HG02588 (cell line): ENCODE results near the gene TMEM175.

Experiments used
- ATAC-seq: cut with Tn5 transposase; IDR thresholded peaks from one replicate; pipeline ENCODE4 v1.9.1; 2021; ENCODE audit warnings: mild to moderate bottlenecking, moderate library complexity; ENCODE audit not compliant: unreplicated experiment

The TMEM175 gene

DNA sequence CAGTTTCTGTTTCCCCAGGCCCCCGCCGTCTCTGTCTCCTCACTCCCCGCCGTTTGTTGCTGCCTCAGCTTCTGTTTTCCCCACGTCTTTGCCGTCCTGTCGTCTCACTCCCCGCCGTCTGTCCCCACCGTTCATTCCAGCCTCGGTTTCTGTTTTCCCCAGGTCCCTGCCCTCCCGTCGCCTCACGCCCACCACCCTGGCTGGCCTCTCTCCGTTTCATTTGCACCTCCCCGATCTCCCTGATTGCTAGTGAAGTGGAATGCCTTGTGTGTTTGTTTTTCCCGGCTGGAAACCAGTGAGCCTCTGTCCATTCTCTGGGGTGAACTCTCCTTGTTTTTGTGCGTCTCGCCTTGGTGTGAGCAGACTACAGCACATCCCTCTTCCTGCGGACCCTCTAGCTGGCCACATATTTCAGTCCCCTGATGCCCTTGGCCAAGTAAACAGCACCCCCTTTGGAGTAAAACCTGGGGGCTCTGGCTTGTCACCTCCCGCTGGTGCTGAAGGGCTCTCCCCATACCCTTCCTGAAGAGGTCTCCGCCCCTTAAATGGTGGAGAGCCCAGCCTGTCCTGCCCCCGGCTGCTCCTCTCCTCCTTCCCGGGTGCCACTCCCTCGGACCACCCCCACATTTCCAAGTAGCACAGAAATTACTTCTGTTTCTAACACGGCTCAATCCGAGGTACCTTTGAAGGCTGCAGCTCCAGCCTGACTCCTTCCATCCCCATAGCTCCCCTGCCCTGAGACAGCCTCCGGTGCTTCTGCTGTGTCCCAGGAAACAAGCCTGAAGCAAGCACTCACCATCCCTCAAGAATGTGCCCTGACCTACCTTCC lies 13.2 kb downstream of the TMEM175 start:
- ATAC-seq = no peak

DNA sequence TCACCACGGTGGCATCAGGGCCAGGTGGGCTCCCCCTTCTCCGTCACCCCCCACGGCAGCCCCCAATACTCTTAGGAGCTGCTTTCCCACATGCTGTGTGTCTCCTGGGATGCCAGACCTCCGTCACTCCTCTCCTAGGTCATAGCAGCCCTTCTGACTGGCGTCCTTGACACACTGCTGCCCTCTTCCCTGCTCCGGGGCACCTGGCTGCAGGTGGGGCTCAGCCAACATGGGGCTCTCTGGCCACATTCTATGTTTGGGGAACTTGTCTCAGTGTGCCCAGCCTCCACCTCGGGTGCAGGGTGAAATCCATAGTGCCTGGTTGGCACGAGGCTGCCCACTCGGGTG lies 13.8 kb downstream of the TMEM175 start:
- no peak for ATAC-seq

- ATAC-seq = no peak
Measured at GRCh38 chr4:946517-947471, 14.5 kb downstream of the TMEM175 start.

DNA sequence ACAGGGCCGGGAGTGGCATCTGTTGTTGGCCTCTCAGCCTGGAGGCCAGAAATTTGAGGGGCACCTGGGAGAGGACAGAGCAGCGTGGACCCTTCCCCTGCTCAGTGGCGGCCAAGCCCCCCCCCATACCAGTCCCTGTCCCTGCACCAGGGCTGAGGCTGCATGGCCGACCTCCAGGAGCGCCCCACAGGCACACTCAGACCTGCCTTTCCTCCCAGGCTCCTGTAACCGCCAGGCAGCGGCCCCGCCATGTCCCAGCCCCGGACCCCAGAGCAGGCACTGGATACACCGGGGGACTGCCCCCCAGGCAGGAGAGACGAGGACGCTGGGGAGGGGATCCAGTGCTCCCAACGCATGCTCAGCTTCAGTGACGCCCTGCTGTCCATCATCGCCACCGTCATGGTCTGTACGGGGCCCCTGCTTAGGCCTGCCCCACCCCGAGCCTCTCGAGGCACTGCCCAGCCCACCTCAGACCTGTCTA lies 15.3 kb downstream of the TMEM175 start:
- ATAC-seq = no peak

DNA sequence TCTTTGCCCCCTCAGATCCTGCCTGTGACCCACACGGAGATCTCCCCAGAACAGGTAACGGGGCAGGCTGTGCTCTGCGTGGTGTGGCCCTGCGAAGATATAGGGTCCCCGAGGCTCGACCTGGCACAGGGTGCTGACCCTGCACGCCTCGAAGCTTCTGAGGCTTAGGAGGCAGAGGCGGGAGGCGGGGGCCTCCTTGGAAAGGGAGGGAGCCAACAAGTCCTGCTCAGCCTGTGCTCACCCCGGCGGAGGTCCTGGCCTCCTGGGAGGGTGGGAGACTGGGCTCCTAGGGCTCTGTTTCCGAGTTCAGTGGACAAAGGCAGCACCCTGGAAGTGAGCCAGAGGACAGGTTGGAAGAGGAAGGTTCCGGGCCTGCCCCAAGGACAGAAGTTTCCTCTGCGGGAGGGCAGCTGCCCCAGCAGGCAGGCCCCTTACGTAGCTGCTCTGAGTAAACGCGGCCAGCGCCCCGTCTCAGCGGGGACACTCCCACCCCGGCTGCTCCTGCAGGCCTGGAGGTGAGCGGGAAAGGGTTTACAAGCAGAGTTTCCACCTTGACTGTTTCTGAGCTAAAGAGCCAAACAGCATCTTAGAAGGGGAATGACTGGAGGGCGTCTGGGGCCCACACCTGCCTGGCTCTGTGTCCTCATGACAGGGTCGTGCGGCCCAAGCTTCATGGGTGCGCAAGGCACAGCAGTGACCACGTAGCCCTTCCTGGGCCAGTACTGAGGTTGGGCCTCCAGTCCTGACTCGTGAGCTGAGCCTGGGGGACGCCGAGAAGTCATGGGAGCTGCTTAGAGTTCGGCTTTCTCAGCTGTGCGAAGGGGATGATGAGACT lies 16.1 kb downstream of the TMEM175 start:
- ATAC-seq = no peak

GRCh38 chr4:948936-949300 lies 16.7 kb downstream of the TMEM175 start:
- no peak for ATAC-seq

DNA sequence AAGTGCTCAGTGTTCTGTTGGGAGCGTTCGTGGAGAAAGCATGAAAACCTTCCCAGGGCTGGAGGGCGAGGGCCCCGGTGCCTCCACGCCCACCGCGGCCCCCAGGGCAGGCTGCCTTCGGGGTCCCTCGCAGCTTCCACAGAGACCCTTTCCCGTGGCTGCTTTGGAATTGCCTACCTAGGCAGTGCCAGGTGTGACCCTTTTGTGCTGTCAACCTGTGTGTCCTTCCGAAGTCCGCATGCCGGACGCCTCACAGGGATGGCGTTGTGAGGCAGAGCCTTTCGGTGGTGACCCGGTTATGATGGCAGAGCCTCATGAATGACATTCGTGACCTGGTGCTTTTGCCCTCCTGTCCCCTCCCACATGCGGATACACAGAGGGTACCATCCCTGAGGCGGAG lies 17.4 kb downstream of the TMEM175 start:
- no peak for ATAC-seq

- ATAC-seq = no peak
Measured at GRCh38 chr4:950136-951020, 18.1 kb downstream of the TMEM175 start.

- ATAC-seq = no peak
Measured at GRCh38 chr4:951186-951585, 18.9 kb downstream of the TMEM175 start.

DNA sequence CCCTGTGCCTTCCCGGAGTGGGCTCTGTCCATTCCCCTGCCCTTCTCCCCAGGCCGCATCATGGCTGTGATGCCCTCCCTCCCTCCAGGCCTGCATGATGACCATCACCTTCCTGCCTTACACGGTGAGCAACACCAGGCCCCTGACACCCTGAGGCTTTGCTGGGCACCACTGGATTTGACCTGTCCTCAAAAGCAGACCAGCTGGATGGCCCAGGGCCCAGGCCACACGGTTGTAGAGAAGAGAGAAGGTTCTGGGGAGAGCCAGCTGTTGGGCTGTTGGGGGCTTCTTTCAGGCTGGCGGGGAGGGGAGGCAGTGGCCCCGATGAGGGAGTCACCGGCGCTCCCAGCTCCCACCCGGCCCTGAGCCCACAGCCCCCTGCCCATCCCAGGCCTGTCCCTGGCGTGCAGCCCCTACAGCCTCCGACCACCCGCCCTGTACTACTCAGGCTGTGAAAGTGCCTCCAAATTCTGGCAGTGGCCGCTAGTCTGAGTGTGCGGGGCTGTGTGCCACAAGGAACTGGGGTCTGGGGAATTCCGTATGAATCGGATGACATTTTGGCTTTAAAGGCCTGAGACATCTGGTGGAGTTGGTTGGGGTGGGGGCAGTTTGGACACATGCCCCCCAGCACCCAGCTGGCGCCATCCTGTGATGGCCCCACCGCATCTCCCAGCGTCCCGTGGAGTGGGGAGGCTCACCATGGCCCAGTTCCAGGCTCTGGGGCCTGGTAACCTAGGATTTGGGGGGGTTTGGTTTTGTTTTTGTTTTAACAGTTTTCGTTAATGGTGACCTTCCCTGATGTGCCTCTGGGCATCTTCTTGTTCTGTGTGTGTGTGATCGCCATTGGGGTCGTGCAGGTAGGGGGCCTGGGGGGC lies 19.6 kb downstream of the TMEM175 start:
- no peak for ATAC-seq

- no peak for ATAC-seq
Measured at GRCh38 chr4:952881-953573, 20.8 kb downstream of the TMEM175 start.

DNA sequence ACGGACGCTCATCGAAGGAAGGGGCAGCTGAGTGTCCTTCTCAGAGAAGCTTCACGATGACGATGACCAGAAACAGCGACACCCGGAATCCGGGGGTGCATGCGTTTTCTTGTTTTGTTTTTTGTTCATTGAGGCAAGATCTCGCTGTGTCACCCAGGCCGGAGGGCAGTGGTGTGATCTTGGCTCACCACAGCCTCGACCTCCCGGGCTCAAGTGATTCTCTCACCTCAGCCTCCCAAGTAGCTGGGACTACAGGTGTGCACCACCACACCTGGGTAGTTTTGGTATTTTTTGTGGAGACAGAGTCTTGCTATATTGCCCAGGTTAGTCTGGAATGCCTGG lies 21.3 kb downstream of the TMEM175 start:
- no peak for ATAC-seq

DNA sequence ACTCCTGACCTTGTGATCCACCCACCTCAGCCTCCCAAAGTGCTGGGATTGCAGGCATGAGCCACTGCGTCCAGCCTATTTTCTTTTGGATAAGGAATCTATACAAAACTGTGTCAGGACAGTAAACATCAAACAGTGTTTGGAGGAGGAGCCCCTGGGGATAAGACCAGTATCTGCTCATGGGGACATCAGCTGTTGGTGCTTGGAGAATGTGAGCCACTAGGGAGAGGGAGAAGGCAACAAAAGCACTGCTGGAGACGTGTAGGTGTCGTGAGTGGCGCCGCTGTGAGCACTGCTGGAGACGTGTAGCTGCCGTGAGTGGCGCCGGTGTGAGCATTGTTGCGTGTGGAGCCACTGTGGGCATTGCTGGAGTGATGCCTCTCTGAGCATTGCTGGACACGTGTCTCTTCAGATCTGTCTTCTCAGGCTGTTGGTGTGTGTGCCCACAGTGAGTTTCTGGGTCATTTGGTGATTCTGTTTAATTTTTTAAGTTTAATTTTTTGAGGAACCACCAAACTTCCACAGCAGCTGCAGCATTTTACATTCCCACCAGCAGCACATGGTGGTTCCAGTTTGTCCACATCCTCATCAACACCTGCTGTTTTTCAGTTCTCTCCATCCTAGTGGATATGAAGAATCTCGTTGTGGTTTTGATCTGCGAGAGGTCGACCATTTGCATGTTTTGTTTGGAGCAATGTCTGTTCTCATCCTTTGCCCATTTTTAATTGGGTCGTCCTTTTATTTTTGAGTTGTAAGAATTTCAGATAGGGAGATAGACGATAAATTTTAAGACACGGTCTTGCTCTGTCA lies 22.2 kb downstream of the TMEM175 start:
- no peak for ATAC-seq

DNA sequence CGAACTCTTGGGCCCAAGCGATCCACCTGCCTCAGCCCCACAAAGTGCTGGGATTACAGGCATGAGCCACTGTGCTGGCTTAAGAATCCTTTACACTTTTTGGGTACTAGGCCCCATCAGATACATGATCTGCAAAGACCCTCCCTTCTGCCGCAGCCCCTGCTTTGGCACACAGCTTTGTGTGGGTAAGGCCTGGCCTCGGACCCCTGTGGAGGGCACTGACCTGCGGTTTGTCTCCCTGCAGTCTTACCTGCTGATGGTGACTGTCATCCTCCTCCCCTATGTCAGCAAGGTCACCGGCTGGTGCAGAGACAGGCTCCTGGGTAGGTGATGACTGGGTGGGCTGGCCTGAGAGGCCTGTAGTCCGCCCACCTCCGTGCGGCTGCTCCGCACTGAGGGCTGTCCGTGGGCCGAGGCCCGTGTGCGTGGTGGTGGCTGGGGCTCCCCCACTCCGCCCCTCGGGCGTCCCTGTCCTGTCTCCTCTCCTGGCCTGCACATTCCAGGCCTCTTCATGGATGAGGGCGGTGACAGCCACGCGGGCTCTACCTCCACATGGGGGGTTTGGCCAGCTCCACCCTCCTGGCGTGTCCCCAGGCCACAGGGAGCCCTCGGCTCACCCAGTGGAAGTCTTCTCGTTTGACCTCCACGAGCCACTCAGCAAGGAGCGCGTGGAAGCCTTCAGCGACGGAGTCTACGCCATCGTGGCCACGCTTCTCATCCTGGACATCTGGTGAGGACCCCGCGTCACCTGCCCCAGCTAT lies 23.1 kb downstream of the TMEM175 start:
- no peak for ATAC-seq

GRCh38 chr4:955931-956381 lies 23.7 kb downstream of the TMEM175 start:
- no peak for ATAC-seq

GRCh38 chr4:956531-957230 lies 24.4 kb downstream of the TMEM175 start:
- no peak for ATAC-seq
